ENCODE results near the gene ZNF580. TPM values are rescaled to one million over a fixed set of nuclear protein-coding genes. Genes with fewer than 3 reads are reported as not detected.

The ZNF580 gene
- total RNA-seq, 1 donor from 2014 or later, result 10.8 TPM

DNA sequence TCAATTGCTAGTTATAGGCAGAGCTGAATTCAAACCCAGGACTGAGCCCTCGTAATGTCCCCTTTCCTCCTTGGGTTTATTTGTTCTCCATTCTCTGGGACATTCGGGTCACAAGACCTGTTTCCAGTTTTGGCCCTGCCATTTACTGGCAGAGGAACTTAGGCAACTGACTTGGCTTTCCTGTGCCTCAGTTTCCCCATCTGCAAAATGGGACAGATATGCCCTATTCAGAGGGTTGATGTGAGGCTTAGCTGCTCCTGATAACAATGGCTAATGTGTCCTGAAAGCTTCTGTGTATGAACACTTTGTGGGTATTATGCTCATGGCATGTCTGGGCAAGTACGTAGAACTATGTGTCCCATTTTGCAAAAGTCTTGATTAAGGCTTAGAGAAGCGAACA is 39.7 kb upstream of the ZNF580 start:
- TF ChIP-seq, protein P1, sequence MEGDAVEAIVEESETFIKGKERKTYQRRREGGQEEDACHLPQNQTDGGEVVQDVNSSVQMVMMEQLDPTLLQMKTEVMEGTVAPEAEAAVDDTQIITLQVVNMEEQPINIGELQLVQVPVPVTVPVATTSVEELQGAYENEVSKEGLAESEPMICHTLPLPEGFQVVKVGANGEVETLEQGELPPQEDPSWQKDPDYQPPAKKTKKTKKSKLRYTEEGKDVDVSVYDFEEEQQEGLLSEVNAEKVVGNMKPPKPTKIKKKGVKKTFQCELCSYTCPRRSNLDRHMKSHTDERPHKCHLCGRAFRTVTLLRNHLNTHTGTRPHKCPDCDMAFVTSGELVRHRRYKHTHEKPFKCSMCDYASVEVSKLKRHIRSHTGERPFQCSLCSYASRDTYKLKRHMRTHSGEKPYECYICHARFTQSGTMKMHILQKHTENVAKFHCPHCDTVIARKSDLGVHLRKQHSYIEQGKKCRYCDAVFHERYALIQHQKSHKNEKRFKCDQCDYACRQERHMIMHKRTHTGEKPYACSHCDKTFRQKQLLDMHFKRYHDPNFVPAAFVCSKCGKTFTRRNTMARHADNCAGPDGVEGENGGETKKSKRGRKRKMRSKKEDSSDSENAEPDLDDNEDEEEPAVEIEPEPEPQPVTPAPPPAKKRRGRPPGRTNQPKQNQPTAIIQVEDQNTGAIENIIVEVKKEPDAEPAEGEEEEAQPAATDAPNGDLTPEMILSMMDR (conservative IDR thresholded peaks at IDR 0.05; ENCODE audit: low read depth, low read length), result no peak
- DNase-seq (ENCODE audit: low read depth), result no peak
- H3K4me3 ChIP-seq (ENCODE audit: low read depth, low read length), result peak overlapping the region; percentile 82

GRCh38 chr19:55602104-55603001 is 38.4 kb upstream of the ZNF580 start:
- no peak for DNase-seq (ENCODE audit: low read depth)
- no peak overlapping the region for H3K4me3 ChIP-seq (ENCODE audit: low read depth, low read length)
- TF ChIP-seq, protein P1 (conservative IDR thresholded peaks at IDR 0.05; ENCODE audit: low read depth, low read length), result no peak

GRCh38 chr19:55603115-55603514 is 37.7 kb upstream of the ZNF580 start:
- TF ChIP-seq, protein P1 (conservative IDR thresholded peaks at IDR 0.05; ENCODE audit: low read depth, low read length), result no peak

DNA sequence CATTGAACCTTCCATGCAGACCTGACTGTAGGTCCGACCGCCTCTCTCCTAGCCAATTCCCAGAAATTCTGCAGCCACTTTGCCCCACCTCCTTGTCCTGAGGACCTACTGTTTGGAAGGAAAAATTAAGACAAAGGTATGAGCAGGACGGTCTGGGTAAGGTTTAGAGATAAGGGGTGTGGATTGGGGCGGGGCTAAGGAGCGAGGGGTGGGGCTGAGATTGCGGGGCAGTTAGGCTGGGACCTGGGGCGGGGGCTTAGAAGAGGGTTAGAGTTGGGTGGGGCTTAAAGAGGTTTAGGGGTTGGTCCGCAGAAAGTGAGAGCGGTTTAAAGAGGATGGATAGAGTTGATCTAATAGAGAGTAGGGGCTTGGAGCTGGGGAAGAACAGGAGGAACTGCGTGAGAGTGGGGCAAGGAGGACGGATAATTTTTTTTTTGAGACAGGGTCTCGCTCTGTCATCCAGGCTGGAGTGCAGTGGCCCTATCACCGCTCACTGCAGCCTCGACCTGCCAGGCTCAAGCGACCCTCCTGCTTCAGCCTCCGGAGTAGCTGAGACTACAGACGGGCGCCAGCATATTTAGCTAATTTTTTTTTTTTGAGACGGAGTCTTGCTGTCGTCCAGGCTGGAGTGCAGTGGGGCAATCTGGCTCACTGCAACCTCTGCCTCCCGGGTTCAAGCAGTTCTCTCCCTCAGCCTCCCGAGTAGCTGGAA is 37.1 kb upstream of the ZNF580 start:
- no peak for DNase-seq (ENCODE audit: low read depth)
- no peak overlapping the region for H3K4me3 ChIP-seq (ENCODE audit: low read depth, low read length)
- TF ChIP-seq, protein P1 (conservative IDR thresholded peaks at IDR 0.05; ENCODE audit: low read depth, low read length), result no peak

More at GRCh38 chr19:55603115-55603514, 37.7 kb upstream of the ZNF580 start:
- DNase-seq (ENCODE audit: low read depth), result no peak
- H3K4me3 ChIP-seq (ENCODE audit: low read depth, low read length), result no peak overlapping the region

GRCh38 chr19:55605207-55605636 is 35.6 kb upstream of the ZNF580 start:
- no peak for DNase-seq (ENCODE audit: low read depth)
- H3K4me3 ChIP-seq (ENCODE audit: low read depth, low read length), result peak overlapping the region; percentile 86
- TF ChIP-seq, protein P1 (conservative IDR thresholded peaks at IDR 0.05; ENCODE audit: low read depth, low read length), result no peak

- TF ChIP-seq, protein P1 (conservative IDR thresholded peaks at IDR 0.05; ENCODE audit: low read depth, low read length), result peak; percentile 88
- peak within 1 kb of the TSS; percentile 86 for H3K4me3 ChIP-seq (ENCODE audit: low read depth, low read length)
- no peak for DNase-seq (ENCODE audit: low read depth)
Measured at GRCh38 chr19:55605637-55606470, 34.9 kb upstream of the ZNF580 start, which contains the start of gene ZNF865. Gene ZNF865 (plus strand): TSS chr19:55605647. CDS start chr19:55613619, 7,972 bp downstream.
